ENCODE data around the gene C3orf62.
A peak's percentile ranks its signal among the peaks of the same experiment; 100 is the strongest.

The C3orf62 gene

DNA sequence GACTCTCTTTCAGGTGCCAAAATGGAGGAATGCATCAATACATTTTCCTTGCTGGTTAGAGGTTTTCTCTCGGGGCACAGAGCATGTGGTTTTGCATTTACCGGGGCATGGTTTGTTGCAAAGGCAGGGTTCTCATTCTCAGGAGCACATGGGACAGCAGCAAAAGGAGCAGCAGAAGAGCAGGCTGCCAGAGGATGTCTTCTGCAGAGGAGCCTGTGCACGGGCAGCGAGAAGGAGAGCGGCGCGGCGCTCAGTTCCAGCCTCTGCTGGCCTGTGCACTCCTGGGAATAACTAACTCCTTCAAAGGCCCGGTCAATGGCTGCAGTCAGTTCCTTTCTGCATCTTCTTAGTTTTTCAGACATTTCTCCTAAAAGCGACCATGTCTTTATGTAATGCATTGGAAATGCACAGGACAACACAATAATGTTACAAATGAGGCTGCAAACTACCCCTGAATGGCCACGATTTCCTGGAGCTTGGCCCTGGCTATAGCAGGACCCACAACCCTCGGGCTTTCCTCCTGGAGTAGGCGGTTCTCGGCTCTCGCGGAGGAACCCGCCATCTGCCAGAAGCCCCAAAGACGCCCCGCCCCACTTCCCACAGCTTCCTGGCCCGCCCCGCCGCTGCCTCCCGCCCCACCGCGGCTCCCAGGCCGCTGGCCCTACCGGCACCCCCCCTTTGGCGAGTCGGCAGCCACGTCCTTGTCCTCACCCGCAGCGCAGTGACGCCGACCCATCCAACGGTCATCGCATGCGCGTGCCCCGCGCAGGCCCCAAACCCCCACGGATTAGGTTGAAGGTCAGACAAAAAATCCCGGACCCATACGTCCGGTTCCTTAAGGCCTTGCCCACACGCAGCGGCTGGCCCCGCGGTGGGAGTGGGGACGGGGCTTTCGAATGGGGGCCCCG, at the start of gene C3orf62:
Gene C3orf62 (minus strand): TSS at position 758 of the 908 bp plus-strand sequence. CDS start 360 bp downstream, at position 398.
- DNase-seq, result peak; percentile 96

DNA sequence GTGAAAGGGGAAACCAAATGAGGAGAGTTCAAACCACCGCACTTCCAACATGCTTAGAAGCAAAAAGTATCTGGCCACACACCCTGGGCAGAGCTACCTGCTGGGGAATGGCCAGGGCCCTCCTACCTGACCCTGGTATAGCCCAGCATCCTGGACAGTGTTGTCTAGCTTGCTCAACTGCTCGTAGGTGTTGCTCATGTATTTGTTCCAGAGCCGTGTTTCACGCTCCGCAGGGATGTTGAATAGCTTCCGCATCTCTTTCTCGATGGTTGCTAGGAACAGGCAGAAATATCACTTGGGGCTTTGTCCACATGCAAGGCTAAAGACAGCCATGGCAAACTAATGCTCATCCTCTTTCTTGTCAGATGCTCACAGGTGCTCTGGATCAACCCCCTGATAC, 47.7 kb upstream of the C3orf62 start:
- DNase-seq, result no peak

DNA sequence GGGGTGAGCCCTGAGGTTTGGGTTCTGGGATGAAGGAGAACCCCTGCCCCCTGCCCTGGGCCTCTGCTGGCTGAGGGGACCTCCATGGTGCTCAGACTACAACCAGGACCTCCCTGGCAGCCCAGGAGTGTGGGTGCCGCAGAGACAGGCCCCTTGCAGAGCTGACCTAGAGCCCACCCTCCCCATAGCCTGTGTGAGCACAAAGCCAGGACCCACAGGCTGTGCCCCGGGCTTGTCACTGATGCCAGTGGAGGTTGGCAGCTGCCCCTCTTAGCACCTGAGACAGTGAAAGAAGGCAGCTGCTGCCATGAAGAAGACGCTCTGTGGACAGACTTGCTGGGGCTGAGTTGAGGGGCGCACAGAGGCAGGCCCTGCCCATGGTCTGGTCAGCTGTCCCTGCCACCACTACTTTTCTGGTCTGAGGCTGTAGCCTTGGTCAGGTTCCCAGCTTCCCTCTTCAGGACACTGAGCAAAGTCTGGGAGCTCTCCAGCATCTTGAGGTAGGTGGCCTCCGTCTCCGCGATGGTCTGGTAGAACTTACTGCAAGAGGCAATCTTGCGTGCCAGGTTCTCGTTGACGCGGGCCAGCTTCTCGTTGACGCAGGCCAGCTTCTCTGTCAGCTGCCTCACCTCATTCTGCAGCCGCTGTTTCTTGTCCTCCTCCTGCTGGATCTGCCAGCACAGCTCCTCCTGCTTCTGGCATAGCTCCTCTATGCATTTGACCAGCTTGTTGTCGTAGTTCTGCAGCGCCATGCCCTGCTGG, 39.8 kb upstream of the C3orf62 start:
- no peak for DNase-seq

DNA sequence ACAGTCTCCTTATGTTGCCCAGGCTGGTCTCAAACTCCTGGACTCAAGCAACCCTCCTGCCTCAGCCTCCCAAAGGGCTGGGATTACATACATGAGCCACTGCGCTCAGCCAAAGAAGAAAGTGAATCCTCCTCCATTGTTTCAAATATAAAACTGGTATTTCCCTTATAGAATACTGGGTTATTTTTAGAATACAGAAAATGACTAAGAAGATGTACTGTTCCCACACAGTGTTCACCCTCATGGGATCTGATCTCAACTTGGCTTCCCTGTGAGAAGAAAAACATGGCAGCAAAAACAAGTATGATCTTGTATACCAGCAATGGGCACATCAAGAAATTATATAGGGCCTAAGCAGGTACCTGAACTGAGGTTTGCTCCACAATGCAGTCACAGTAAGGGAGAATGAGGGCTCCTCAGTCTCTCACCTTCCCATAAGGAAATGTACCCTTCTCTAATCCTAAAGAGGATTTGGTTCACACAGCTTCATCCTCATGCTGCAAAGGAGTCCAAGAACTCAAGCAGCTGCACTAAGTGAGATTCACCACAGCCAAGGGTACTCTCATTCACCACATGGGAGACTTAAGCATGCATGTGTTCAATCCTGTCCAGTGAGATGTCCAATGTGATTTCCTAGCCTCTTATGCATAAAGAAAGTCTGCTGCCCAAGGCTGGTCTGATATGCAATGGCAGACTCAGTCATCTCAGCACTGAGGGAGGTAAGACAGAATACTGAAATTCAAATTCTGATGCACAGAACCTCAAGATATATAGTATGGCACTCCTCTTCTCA, 37.1 kb upstream of the C3orf62 start:
- no peak for DNase-seq

DNA sequence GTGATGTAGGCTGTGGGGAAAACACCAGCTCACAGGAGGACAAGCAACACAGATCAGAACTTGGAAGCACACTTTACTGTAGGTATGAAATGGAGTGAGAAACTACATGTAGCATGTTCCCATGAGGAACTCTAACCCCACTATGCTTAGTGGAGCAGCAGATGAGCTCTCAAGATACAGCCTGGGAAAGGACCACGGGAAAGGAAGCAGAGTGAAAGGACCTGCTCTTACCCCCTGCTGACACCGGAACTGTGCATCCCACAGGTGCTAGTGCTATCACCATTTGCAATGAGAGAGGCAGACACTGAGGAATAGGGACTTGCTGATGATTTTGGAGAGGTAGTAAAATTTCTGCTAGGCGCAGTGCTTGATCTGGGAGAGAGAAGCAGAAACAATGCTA, 34.3 kb upstream of the C3orf62 start:
- no peak for DNase-seq

DNA sequence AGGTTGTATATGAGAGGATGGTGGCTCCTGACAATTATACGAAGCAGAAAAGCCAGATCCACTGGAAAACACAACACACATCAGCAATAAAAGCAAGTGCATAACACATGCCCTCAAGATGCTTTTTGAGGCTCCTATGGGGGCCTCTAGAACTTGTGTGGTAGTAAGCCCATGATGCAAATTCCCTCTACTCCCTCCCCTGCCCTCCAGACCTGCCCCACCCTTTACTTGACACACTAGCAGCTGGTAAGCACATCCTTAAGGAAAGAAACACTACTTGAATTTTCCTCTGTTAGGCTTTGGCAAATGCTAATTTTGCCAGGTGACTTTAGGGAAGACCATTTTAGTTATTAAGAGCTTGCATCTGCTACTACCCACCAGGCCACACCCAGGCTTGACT, 33.6 kb upstream of the C3orf62 start:
- no peak for DNase-seq

DNA sequence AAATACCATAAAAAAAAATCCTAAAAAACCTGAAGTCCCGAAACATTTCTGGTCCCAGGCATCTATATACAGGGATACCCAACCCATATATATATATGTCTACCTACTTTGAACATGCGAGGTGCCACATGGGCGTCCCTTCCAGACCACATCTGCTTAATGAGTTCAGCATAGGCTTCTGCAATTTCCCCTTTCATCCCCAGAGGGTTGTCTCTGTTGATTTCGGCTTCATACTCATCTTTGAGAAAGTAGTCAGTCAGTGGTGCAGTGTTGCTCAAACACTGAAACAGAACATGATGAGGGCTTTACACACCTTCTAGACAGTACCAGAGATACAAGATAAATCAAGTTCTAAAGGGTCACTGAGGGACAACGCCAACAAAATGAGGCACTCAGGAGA, 28.6 kb upstream of the C3orf62 start:
- no peak for DNase-seq

DNA sequence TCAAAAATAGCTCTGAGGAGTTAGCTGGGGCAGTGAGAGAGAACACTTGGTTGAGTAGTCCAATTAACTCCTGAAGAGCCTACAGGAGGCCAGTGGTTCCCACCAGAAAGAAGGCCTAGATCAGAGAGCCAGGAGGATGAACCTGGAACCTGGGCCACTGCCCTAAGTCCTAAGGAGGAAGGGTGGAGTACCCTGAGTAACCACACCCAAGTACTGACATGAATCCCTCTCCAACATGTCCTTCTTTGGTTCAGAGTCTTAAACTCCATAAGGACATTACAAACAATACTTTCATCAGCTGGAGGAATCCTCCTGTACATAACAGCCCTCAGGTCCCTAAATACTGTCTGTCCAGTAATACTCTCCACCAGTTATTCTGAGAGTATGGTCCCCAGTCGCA, 25.6 kb upstream of the C3orf62 start:
- DNase-seq, result peak; percentile 22

DNA sequence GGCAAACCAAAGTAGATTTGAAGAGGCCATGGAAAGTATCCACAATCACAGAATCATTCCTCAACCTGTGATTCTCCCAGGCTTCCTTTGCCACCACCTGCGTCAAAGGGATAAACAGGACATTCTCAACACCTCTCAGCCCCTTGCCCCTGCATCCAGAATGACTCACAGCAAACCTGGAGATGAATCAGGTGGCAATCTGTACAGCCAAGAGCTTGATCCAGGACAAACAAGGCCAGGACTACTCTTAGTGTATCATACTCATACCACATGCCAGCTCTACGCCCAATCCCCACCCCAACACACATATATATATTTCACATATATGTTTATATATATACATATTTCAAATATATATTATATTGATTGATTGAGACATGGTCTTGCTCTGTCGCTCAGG, 23.6 kb upstream of the C3orf62 start:
- no peak for DNase-seq

DNA sequence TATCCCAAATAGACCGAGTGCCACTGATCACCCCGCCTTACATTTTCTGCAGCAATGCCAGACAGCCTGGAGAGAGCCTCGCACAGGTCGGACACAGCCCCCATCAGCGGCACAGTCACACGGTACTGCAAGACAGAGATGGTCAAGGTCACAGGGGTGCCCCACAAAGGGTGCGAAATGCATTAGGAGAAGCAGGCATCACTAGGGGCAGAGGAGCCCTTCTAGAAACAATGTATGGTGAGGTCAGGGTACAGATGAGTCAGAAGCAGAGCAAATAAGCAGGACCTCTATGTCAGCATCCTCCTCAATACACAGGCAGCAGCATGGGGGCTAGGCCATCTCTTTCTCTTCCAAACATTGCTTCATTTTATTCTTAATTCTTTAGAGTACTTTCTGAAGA, 21.5 kb upstream of the C3orf62 start:
- no peak for DNase-seq

DNA sequence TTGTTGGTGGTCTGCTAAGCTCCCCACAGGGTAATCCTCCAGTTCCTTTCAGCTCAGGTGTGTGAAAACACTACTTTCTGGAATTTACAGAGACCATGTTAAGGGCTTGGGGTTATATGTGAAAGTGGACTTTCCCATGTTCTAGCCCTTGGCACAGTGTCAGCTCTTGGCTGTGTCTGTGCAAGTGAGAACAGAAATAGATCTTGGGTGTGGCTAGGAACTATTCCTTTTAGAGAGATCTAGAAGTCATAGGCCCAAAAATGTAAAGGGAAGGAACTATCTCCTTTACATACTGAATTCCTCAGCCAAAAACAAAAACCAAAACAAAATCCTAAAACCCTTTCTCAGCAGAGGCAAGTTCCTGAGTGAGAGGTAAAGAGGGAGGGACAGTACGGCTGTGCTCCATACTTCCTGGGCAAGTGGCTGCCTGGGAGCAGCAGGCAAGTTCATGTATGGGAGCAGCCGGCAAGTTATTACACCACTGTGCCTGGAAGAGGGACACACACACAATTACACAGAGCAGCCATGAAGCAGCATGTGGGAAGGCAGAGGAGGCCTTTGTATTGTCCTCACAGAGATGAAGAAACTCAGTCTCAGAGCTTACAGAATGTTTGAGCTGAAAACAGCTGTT, 19.9 kb upstream of the C3orf62 start:
- no peak for DNase-seq

DNA sequence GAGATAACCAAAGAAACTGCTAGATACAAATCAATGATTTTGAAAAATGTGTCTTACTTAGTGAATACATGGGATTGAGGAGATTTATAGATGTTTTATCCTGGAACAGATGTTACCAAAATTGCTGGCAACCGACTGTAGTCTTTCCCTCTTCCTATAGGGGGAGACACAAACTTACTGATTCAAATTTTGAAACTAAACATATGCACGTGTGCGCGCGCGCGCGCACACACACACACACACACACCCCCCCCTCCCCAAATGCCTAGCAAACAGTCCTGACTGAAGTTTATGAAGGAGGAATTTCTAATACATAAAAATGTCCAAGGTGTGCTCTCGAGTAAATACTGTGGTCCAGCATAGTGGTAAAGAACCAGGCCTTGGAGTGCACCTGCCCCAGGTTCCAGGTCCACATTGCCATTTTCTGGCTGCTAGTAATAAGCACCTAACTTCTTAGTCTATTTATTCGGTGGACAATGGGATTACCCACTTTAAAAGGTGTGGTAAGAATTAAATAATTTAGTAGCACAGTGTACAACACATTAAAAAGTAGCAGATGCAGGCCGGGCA, 18.5 kb upstream of the C3orf62 start:
- DNase-seq, result peak; percentile 76

DNA sequence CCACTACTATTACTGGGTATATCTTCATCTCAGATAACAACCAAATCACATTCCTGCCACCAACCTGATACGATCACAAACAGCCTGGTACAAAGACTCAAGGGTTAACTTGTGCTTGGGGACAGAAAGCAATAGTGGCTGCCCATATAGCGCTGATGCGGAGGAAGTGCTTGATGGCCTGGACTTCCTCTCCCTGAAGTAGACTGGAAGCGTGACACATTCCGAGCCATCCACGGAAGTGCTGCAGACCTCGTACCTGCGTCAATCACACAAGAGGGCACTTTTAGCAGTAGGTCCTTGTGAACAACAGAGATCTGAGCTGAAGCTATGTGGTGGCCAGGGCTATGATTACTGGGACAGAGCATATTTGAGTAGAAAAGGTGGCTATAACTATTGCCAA, 17.3 kb upstream of the C3orf62 start:
- DNase-seq, result no peak

DNA sequence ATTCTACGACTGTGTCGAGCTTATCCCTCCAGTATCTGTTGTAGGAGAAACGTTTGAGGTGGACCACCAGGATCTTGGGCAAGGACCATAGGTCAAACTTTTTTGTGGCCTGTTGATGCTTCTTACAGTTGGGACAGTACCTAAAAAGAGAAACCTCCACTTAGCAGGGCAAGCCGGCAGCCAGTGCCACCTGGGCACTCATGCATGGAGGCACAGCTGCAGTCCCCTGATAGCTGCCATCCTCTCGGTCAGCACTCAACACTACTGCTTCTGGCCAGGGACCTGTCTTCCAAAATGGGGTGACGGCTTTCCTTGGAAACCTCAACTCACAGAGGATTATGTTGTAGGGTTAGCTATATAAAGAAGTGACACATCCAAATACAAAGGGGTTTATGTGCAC, 7.0 kb upstream of the C3orf62 start:
- DNase-seq, result no peak

DNA sequence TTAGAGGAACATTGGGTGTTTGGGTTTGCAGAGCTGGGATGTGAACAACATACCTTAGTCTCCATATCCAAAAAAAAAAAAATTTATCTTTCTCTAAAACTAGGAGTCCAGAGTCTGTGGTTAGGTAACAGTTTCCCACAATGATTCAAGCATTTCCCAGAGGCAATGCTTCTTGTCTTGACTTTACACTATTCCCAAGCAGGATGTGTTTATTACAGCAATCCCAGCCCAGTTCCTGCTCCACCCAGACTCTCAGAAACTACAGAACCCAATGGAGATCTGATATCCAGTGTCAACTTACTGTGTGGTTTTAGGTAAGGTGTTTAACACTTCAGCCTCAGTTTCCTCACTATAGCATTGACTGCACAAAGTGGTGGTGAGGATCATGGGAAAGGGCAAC, 2.3 kb upstream of the C3orf62 start:
- no peak for DNase-seq

DNA sequence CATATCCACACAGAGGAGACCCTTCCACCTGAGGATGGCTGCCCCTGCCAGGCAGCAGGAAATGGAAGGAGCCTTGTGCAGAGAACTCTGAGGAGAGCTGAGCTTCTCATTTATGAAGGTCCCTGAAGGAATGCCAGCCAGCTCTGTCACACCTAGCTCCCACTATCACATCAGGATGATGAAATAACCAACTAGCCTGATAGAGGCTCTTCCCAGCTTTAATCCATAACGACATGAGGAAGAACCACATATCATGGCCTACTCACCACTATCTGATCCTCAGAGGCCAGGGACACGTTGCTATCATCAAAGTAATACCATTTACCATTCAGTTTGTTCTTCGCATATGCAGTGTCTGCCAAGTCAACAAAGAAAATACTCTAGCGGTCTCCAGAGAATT, 1.5 kb upstream of the C3orf62 start:
- DNase-seq, result no peak

DNA sequence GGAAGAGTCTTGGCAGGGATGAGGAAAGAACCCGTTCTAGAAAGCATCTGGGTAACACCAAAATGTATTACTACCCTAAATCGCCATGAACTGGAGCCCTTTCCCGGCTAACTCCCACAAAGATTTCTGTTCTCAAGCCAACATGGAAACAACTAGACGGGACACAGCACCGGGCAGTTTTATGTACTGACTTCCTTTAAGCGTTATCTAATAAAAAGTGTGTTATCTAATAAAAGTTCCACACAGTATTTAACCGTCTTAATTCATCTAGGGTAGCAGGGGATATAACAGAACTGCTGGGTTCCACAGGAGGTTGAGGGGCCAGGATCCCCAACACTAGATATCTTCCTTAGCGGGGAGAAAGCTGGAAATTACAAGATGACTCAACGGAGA, 347 bp upstream of the C3orf62 start:
- DNase-seq, result peak; percentile 53

DNA sequence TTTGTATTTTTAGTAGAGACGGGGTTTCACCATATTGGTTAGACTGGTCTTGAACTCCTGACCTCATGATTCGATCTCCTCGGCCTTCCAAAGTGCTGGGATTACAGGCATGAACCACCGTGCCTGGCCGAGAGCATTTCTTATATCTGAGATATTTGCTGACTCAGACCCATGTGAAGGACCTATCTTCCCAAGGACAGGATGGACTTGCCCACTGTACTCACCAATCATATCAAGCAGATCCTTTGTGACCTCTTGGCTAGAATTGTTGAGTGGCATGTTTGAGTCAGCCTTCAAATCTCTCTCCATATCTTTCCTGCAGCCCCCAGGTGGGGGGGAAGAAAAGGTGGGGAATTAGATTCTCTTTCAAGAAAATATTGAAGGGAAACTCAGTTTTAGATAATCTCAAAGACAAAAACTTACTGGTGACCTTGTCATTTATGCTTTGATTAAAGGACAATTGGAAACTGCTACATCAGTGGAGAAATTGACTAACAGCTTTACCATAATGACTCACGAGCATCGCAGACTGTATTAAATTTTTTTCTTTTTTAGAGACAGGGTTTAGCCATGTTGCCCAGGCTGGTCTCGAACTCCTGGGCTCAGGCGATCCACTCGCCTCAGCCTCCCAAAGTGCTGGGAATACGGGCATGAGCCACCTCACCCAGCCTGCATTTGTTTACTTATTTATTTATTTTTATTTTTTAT, 3.1 kb downstream of the C3orf62 start:
- DNase-seq, result no peak

DNA sequence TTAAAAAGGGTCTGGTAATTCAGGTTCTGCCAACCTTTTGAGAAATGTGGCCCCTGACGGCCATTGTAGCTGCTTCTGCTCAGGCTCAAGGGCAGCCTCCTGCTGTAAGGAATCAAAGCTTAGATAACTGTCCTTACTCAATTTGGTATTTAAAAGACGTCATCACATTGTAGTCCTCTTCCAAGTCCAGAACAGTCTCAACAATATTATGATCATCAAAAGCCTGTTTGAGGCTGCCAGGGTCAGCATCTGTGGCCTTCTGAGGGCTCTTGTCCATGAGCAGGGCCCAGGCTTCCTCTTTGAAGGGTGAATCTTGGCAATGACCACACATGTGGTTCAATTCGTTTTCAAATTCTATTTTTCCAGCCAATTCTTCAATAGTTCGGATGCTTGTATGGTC, 6.0 kb downstream of the C3orf62 start:
- no peak for DNase-seq

DNA sequence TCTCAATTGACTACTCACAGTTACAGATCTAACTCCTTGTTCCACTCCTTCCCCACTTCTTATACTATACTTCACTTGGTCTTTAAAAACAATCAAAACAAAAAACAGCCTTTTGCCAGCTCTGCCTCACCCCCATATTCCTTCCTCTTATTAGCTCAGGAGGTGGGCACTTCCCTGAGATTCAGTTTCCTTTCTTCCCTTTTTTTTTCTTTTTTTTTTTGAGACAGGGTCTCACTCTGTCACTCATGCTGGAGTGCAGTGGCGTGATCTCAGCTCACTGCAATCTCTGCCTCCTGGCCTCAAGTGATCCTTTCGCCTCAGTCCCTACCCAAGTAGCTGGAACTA, 6.9 kb downstream of the C3orf62 start:
- no peak for DNase-seq

DNA sequence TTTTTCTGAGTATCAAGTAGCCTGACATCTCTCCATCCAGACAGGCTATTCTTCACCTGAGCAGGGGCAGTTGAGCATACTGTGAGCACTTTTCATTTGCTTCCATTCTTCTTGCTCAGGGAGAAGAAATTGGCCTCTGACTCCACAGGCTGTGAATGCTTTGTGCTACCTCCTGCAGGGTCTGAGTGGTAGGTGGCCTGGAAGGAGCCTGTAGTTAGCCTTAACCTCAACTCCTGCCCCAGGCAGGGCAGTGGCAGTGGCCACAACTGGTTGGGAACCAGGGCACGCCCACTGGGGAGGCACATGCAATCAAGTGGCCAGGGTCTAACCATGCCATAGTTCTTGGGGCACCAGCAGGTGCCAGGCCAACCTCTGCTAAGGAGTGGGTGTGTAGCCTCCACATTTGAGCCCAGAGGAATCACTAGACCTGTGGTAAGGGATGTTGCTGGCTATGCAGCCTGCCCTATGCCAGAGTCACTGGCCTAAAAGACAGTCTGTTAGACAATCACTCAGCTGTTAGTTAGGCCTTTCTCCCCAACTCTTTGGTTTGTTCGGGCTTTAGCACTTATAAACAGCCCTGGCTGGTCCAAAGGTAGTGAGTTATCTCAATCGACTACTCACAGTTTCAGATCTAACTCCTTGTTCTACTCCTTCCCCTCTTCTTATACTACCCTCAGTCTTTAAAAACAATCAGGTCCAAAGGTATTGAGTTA, 7.4 kb downstream of the C3orf62 start:
- DNase-seq, result no peak
